HG02852 (cell line): ENCODE data around the gene WASHC3.
"Not testable (repeated sequence)": the region's sequence is repeated elsewhere in the genome, so short reads cannot be mapped to it uniquely, and the experiment has no call there.

ENCODE experiments used
- ATAC-seq: cut with Tn5 transposase; IDR thresholded peaks from one replicate; pipeline ENCODE4 v1.9.1; 2021; ENCODE audit warnings: mild to moderate bottlenecking, moderate library complexity; ENCODE audit not compliant: unreplicated experiment

WASHC3 gene

DNA sequence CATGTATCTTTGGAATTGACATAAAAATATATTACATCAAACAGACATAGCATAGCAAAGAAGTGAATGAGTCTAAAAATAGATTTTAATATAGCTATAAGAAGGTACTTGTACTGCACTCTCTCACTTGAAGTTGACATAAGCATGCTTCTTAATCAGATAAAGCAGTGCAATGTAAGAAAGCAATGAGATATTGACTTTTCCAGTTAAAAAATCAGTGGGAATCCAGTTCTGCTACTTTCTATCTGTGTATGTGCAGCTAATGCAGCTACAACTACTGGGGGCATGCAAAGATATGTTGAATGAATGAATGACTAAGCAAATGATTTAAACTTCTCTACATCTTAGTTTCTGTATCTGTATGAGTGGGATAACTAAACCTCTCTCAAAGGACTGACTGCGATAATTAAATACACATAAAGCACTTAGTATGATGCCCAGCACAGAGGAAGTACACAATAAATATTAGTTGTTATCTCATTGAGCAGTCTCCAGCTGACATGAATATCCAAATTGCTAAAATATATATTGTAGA lies 10.3 kb downstream of the WASHC3 start:
- ATAC-seq, result peak; percentile 58

DNA sequence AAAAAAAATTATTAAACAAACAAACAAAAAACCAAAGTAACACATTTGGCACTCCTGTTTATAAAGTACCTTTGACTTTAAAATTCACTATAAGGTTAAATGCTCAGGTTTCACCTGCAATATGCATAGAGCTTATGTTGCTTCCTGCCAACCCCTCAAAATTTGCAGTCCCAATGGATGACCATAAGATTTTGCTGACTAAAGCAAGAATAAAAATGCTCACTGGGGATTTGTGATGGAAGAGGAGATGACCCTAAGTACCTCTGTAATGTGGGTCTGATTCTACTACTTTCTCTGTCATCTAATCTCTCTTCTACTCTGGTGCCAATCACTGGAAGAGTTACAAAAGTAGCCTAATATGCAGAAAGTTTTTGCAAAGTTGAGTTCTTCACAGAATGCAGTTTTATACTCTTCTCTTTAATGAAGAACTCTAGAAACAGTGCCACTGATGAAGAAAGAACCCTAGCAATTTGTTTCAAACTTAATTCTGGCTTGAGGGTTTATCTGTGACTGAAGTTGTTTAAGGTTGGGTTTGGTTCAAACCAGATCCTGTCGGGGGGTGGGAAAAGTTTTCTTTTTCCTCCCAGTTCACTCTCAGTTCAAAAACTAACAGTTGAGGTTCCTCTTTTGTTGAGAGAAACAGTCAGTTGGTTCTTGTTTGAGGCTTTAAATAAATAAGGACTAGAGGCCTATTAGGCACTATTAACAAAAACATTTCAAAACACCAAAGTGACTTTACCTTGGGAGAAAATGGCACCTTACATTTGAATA lies 10.9 kb downstream of the WASHC3 start:
- peak; percentile 29 for ATAC-seq

GRCh38 chr12:102043928-102044327 lies 17.9 kb downstream of the WASHC3 start:
- peak; percentile 97 for ATAC-seq

GRCh38 chr12:102033991-102034745 lies 27.6 kb downstream of the WASHC3 start:
- no peak for ATAC-seq

DNA sequence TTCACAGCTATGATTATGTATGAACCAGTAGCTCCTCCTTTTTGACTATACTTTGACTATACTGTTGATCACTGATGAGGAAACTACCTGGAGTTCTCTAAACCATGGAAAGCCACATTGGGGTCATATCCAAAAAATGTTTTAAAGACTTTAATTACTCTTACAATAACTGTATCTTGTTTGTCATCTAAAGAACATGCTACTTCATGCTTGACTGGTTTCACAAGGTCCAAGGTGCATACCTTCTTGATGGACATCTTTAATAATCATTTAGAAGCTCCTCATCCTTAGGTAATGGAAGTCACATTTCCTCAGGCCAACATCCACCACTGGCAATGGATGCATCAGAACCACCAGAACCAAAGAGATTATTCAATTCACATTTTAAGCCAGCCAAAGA lies 29.9 kb downstream of the WASHC3 start:
- no peak for ATAC-seq

DNA sequence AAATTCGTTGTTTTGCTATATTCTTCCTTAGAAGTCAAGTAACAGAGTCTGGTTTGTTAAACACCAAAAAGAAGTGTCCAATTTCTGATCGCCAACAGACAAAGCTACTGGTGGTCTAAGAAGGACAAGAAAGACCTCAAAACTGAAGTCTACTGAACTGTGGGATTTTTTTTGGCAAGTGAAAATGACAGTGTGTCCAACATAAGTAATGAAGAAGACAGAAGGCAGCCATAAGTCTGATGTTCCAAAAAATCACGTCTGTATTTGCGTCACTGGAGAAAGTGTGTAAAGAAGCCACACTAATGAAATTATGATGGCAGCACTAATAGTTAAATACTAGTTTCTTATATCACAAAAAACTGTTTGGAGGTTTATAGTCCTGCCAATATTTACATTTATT lies 32.6 kb downstream of the WASHC3 start:
- ATAC-seq, result no peak

GRCh38 chr12:102026728-102027127 lies 35.1 kb downstream of the WASHC3 start:
- no peak for ATAC-seq

DNA sequence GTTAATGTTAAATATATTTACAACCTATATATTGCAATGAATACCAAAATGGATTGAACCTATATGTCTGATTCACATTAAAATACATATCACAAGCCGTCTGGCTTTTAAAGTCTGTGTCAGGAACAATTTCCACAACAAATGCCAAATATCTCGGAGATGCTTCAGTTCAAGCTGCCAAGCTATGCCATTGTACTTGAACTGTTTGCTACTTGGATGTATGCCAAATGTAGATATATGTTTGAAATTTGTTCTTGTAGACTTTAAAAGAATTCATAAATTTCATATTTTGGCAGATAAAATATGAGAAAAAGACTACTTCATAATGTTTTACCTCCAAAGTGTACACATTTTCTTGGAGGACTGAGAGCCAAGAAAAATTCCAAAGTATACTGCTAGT lies 37.0 kb downstream of the WASHC3 start:
- ATAC-seq, result no peak

DNA sequence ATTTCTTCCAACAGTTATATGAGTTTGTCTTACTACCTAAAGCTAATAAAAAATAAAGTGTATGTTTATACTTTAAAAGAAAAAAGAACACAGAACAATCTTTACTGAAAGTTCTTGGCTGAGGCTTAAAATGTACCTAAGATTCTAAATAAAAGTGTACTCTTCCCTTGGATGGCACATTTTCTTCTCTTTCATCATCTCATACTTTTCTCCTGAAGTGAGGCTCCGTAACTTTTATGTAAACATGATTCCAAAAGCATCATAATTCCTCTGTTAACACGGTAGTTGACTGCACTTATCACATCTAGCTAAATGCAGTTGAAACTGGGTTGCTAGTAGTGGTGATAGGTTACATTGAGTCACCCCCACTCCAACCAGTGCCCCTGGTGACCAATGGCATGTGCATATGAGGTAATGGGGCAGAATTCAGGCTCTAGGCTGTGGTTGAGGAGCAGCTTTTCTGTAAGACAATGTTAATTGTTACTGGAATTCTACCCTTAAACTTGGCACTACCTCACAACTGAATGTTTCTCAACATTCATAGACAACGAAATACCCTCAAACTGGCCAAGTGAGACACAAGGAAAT lies 38.4 kb downstream of the WASHC3 start:
- no peak for ATAC-seq

DNA sequence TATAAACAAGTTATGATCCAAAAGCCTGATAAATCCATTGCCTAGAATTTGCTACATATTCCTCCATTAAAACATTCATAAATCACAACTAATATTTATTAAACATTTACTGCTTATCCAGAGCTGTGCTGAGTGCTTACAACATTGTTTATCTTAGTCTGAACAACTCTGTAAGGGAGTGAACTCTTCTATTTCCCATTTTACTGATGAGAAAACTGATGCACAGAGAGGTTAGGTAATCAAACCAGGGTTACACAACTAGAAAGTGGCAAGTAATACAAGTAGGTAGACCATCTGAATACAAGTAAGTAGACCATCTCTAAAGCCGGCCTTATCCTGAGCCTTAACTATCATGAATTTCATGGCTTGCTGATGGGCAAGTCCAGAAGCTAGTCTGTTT lies 39.5 kb downstream of the WASHC3 start:
- ATAC-seq, result no peak

DNA sequence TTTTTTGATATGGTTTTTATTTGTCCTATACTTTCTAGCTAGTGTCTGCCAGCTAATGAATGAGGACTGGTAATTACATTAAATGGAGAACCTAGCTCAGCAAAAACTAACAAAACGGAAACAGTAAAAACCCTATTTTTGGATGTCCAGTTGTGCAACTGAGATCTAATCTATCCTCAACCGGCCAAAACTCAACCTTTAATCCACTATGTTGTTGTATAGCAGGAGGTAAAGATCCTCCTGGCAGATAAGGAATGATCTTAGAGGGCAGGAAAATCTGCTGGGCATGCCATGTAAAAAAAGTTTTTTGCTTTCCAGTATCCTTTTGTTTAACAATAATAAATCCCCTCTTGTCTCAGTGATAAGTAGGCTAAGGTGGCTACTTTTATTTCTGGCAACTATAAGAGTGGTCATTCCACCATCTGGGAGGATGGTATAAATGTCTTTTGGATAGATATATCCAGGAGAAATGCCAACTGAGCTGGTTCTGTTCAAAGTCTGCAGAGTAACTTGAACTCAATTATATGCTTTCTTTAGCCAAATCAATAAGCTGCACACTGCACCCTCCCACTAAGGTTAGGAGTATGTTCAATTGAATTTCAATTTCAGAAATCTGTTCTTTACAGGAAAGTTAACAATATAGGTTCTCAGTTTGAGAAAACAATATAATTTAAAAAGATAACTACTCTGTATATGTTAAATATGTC lies 40.1 kb downstream of the WASHC3 start:
- ATAC-seq, result no peak

DNA sequence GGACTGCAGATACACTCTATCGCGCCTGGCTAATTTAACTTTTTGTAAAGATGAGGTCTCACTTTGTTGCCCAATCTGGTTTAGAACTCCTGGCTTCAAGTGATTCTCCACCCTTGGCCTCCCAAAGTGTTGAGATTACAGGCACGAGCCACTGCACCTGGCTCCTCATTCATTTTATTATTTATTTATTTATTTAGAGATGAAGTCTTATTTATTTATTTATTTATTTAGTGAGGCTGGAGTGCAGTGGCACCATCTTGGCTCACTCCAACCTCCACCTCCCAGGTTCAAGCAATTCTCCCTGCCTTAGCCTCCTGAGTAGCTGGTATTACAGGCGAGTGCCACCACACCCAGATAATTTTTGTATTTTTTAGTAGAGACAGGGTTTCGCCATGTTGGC lies 43.2 kb downstream of the WASHC3 start:
- ATAC-seq, result not testable (repeated sequence)

DNA sequence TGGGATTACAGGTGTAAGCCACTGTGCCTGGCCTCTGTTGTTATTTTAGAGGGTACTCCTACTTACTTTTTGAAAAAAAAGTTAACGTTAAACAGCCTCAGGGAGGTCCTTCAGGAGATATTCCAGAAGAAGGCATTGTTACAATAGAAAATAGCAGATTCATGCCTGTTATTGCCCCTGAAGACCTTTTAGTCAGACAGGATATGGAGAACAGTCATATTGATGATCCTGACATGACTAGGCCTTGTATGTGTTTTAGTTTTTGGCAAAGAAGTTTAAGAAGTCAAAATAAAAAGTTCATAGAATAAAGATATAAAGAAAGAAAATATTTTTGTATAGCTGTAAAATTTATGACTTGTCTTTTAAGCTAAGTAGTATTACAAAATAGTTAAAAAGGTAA lies 45.3 kb downstream of the WASHC3 start:
- peak; percentile 56 for ATAC-seq

DNA sequence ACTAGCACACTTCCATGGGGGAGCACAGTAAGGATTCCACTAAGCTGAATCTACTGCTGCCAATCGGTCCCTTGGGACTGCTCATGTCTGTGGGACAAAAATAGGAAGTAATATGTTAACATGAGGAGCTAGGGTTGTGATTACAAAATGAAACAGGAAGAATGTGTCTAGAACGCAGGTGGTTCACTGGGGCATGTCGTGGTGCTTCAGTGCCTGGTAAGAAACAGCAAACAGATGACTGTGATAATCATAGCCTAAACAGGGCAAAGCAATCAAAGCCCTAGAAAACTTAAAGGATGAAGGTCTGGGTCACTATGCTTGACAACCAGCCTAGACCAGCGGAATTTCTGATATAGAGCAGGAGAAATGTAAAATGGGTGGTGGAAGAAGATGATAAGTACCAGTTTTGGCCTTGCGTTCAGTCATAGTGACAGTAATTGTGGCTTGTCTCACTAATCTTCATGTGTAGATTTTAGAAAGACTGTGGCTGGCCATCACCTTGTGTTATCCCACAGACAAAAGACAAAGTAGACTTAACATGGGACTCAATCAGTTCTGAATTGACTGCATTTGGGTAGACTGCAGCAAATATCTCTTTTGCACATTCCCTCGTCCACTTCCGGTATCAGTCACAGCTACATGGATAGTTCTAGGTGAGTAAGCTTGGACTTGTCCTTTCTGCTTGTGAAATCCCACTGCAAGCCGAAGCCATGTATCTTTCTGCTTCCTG lies 51.4 kb downstream of the WASHC3 start:
- peak; percentile 90 for ATAC-seq

DNA sequence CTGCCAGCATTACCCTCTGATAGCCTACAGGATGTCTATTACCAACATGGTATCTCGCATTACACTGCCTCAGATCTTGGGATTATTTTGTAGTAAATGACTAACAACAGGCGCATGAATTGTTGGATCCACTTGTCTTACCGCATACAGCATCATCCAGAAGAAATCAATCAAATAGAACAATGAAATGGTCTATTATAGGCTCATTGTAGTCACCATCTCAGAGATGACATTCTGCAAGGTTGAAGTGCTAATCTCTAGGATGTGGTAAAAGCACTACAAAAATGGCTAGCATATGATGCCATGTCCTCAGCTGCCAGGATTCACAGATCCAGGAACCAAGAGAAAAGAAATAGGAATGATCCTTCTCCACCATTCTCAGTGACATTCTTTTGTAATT lies 52.0 kb downstream of the WASHC3 start:
- ATAC-seq, result peak; percentile 15

DNA sequence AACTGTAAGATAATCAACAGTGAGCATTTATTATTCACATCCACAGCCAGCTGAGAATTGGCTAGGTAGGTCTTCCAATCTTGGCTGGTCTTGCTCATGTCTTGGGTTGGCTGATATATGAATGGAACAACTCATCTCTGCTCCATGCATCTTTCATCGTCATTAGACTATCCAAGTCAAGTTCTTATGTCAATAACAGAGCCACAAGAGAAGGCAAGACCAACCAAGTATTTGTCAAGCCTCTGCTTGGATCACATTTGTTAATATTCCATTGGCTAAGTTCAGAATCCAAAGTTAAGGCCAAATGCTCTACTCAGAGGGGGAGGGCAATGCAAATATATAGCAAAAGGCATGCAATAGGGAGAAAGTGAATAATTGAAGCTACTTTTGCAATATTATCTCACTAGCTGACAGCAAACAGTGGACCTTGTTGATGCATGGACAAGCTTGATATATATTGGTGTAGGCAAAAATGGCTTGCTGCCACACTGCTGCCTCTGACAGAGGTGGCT lies 53.1 kb downstream of the WASHC3 start:
- no peak for ATAC-seq

DNA sequence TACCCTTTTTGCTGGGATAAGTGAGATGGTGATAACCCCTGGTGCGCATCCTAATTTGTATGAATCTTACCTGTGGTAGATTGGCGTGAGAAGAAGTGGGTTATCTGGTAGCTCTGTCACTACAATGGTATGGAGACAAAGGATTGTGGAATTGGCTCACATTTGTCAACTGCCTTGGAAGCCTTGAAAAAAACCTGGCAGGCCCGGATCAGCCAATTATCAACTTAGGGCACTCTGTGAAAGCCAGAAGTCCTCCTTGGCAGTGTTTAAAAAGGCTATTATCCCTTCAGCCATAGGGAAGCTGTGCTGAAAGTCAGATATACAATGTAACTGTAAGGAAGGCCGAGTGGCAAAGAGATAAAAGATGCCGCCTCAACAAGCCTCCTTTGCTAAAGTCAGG lies 56.5 kb downstream of the WASHC3 start:
- no peak for ATAC-seq

GRCh38 chr12:101997102-101997501 lies 64.7 kb downstream of the WASHC3 start:
- no peak for ATAC-seq

DNA sequence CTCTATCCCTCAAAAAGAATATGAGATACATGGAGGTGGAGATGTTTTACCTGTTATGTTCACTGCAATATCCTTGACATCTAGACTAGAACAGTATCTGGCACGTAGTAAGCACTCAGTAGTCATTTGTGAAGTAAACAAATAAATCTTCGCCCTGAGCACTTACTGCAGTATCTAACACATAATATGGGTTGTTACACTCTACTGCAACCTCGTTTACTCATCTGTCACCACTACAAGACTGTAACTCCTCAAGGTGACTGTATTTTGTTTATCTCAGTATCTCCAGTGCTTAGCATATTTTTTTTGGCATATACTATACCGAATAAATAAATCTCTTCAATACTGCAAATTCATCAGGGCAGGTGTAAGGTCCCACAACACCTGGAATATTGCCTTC lies 66.1 kb downstream of the WASHC3 start:
- ATAC-seq, result no peak

DNA sequence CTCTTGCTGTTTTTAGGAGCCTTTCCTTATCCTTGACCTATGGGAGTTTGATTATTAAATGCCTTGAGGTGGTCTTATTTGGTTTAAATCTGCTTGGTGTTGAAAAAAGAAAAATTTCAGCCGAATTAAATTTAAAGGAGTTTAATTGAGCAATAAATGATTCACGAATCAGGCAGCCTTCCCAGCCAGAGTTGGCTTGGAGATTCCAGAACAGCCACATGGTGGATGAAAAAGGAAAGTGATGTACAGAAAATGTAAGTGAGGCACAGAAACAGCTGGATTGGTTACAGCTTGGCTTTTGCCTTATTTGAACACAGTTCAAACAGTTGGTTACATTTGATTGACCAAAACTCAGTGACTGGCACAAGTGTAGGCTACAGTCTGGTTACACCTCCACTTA lies 69.7 kb downstream of the WASHC3 start:
- no peak for ATAC-seq
